Activated naive CD4-positive, alpha-beta T cell treated with anti-CD3 and anti-CD28 coated beads, Interleukin-2, amount 10 ng/mL, durations not matched to agents 7 days and 5 days (primary cell): ENCODE results near the gene SLC27A5.
"Not testable (repeated sequence)": the region's sequence is repeated elsewhere in the genome, so short reads cannot be mapped to it uniquely, and the experiment has no call there.

ENCODE experiments used
- CTCF ChIA-PET: fragments of 350-600 bp; sonication (Branson Sonifier 250); formaldehyde crosslinking; loops from one replicate; lab custom pipeline; 2021; ENCODE audit warnings: antibody characterized with exemption; lab: Charles Lee
- DNase-seq: peaks from one replicate; pipeline ENCODE4 v3.0.0-alpha.2; 2020
- H3K27ac Mint-ChIP-seq: one replicate; pipeline ENCODE4 v1.8.0; 2021; ENCODE audit warnings: mild to moderate bottlenecking, moderate library complexity, mixed read lengths
- H3K27me3 Mint-ChIP-seq: one replicate; pipeline ENCODE4 v1.8.0; 2021; ENCODE audit warnings: mild to moderate bottlenecking, mixed read lengths
- H3K36me3 Mint-ChIP-seq: one replicate; pipeline ENCODE4 v1.8.0; 2021; ENCODE audit warnings: mixed read lengths
- H3K4me1 Mint-ChIP-seq: one replicate; pipeline ENCODE4 v1.8.0; 2021; ENCODE audit warnings: mixed read lengths
- H3K4me3 Mint-ChIP-seq: one replicate; pipeline ENCODE4 v1.8.0; 2021; ENCODE audit warnings: mild to moderate bottlenecking, moderate library complexity, mixed read lengths
- H3K9me3 Mint-ChIP-seq: one replicate; pipeline ENCODE4 v1.8.0; 2021; ENCODE audit warnings: mixed read lengths

SLC27A5 gene

GRCh38 chr19:58510084-58510862, 1.5 kb downstream of the SLC27A5 start:
- Mint-ChIP-seq H3K4me3 (no peak overlapping the region), H3K9me3 (peaks cover 10% of the 10 kb centered on the region), H3K36me3 (peaks cover 9% of the 10 kb centered on the region), H3K27me3 (no peaks in the 10 kb centered on the region), H3K4me1 (peaks cover 20% of the 10 kb centered on the region), H3K27ac (no peak overlapping the region)
- no peak for DNase-seq
- CTCF ChIA-PET: no interaction called here

DNA sequence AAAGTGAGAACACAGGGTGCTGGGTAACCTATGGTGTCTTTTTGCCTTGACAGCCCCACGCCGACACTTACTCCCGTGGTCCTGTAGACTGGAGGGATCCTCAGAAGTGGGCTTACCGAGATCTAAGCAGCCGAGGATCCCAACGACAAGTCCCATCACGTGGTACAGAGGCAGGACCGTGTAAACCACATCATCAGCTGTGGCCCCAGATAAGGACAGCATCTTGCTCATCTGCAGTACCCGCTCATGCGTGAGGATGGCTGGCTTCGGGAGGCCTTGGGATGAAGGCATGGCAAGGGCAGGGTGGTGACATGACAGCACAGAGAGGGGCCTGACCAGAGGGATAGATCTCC, 2.1 kb downstream of the SLC27A5 start:
- Mint-ChIP-seq H3K27ac (no peak overlapping the region), H3K36me3 (peaks cover 6% of the 10 kb centered on the region), H3K4me1 (peaks cover 16% of the 10 kb centered on the region), H3K9me3 (peaks cover 10% of the 10 kb centered on the region), H3K4me3 (no peak overlapping the region), H3K27me3 (no peaks in the 10 kb centered on the region)
- DNase-seq: no peak
- CTCF ChIA-PET: no interaction called here

DNA sequence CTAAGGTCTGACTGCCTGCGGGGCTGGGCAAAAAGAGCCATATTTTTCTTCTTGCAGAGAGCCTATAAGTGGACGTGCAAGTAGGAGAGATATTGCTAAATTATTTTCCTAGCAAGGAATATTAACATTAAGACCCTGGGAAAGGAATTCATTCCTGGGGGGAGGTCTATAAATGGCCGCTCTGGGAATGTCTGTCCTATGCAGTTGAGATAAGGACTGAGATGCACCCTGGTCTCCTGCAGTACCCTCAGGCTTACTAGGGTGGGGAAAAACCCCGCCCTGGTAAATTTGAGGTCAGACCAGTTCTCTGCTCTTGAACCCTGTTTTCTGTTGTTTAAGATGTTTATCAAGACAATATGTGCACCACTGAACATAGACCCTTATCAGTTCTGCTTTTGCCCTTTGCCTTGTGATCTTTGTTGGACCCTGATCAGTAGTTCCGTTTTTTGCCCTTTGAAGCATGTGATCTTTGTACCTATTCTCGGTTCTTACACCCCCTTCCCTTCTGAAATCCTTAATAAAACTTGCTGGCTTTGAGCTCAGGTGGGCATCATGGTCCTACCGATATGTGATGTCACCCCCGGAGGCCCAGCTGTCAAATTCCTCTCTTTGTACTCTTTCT, 4.1 kb downstream of the SLC27A5 start:
- H3K27ac Mint-ChIP-seq, DNase-seq, H3K4me3 Mint-ChIP-seq, H3K27me3 Mint-ChIP-seq, H3K4me1 Mint-ChIP-seq, CTCF ChIA-PET, H3K36me3 Mint-ChIP-seq: not testable (repeated sequence)
- peaks cover 10% of the 10 kb centered on the region for H3K9me3 Mint-ChIP-seq

GRCh38 chr19:58500242-58500641, 11.6 kb downstream of the SLC27A5 start:
- Mint-ChIP-seq H3K27ac (no peak overlapping the region), H3K36me3 (peaks cover 15% of the 10 kb centered on the region), H3K9me3 (peaks cover 11% of the 10 kb centered on the region), H3K4me1 (peaks cover 24% of the 10 kb centered on the region), H3K27me3 (peaks cover 16% of the 10 kb centered on the region), H3K4me3 (no peak overlapping the region)
- CTCF ChIA-PET: interaction anchor here (1.5 kb wide), 2 partner anchors 18 to 20 kb away, joined by 5 to 6 read pairs; no protein-coding TSS in a partner anchor
- no peak for DNase-seq

DNA sequence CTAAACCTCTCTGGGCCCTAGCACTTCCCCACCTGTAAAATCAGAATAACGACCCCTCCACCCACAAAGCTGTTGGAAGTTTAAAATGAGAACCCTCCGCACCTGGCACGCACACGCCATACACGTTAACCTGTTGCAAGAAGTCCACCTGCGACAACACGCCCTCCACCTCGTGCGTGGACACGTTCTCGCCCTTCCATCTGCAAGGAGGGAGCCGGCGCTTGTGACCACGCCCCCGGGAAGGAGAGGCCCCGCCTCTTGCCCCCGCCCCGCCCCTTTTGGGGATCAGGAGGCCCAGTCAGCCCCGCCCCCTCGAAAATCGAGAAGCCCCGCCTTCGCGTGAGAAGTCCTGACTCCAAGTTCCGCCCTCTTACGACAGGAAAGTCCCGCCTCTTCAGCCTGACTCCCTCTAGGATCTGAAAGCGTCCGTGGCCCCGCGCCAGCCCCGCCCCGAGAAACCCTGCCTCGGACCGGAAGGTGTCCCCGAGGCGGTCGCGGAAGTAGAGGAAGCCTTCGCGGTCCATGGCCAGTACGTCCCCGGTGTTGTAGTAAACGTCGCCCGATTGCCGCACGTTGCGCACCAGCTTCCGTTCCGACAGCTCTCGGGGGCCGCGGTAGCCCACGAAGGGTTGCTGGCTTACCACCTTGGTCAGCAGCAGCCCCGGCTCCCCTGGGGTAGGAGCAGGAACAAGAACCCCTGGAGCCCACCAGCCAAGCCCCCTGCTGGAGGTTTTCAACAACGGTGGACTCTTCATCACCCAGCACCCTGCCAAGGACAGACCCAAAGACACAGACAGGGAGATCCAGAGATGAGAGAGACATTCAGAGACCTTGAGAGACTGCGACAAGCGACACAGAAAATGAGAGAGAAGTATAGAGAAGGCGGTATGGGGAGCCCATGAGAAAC, 12.5 kb downstream of the SLC27A5 start:
- Mint-ChIP-seq H3K27ac (peak overlapping the region; percentile 88), H3K4me3 (peak overlapping the region; percentile 88), H3K36me3 (peaks cover 15% of the 10 kb centered on the region), H3K4me1 (peaks cover 24% of the 10 kb centered on the region), H3K27me3 (peaks cover 16% of the 10 kb centered on the region), H3K9me3 (peaks cover 11% of the 10 kb centered on the region)
- CTCF ChIA-PET: interaction anchor here (1.5 kb wide), 2 partner anchors 19 to 21 kb away, joined by 5 to 6 read pairs; no protein-coding TSS in a partner anchor
- peak; percentile 99 for DNase-seq

DNA sequence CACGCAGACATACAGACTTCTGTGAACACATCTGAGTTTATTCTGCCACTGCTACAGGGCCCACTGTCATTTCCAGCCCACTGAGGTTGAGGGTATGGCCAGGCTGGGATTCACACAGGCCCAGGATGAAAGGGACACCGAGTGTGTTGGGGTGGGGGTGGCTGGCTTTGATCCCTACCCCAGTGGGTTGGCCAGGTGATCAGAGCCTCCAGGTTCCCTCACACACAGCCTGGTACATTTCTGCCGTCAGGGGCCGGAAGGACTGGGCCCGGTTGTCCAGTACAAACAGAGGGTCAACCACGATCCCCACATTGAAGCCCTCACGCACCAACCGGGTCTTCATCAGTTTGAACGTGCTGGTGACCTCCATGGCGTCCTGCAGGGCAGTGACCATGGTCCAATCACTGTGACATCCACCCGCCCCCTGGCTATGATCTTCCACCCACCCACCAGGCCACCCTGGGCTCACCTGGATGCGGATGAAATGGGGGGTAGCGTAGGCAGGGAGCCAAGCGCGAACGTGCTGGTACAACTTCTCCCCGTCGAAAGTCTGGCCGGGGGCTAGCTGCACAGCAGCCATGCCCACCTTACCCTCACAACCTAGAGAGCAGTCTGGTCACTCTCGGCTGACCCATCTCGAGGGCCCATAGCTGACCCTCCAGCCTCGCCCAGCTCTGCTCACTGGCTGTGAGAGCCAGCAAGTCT, 13.3 kb downstream of the SLC27A5 start:
- peaks cover 15% of the 10 kb centered on the region for H3K36me3 Mint-ChIP-seq
- peak overlapping the region; percentile 88 for H3K27ac Mint-ChIP-seq
- H3K4me1 Mint-ChIP-seq: peaks cover 24% of the 10 kb centered on the region
- H3K27me3 Mint-ChIP-seq: peaks cover 16% of the 10 kb centered on the region
- DNase-seq: no peak
- peaks cover 11% of the 10 kb centered on the region for H3K9me3 Mint-ChIP-seq
- peak overlapping the region; percentile 88 for H3K4me3 Mint-ChIP-seq
- CTCF ChIA-PET: no interaction called here

DNA sequence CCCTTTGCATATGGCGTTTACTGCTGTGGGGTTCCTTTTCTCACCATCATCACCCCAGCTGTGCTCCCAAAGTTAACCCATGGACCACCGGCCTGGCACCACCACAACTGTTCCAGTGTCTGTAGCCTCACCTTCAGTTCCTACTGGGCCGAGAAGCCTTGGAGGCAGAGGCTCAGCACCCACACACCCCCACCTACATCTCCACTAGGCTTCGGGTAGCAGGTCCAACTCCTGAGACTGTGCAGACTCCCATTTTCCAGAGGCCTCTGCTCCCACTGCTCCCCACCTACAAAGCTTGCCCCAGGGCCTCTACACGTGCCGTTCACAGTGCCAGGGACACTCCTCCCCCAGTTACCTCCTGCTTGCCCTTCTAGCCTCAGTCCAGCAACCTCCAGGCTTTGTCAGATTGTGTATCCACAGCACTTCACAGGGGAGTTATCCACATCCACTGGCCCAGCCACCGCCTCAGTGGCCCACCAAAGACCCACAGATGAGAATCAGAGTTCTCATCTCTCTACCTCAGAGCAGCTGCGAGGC, 14.1 kb downstream of the SLC27A5 start:
- peak overlapping the region; percentile 50 for H3K4me3 Mint-ChIP-seq
- peak overlapping the region; percentile 42 for H3K27ac Mint-ChIP-seq
- no peak for DNase-seq
- peaks cover 11% of the 10 kb centered on the region for H3K9me3 Mint-ChIP-seq
- H3K36me3 Mint-ChIP-seq: peaks cover 15% of the 10 kb centered on the region
- peaks cover 16% of the 10 kb centered on the region for H3K27me3 Mint-ChIP-seq
- peaks cover 24% of the 10 kb centered on the region for H3K4me1 Mint-ChIP-seq
- CTCF ChIA-PET: no interaction called here

- no peak overlapping the region for H3K4me3 Mint-ChIP-seq
Measured at GRCh38 chr19:58492265-58492664, 19.5 kb downstream of the SLC27A5 start.

GRCh38 chr19:58491393-58491792, 20.4 kb downstream of the SLC27A5 start:
- CTCF ChIA-PET: no interaction called here
- peaks cover 7% of the 10 kb centered on the region for H3K4me1 Mint-ChIP-seq
- H3K36me3 Mint-ChIP-seq: no peaks in the 10 kb centered on the region
- H3K27me3 Mint-ChIP-seq: no peaks in the 10 kb centered on the region
- no peak overlapping the region for H3K4me3 Mint-ChIP-seq
- no peak for DNase-seq
- no peak overlapping the region for H3K27ac Mint-ChIP-seq
- H3K9me3 Mint-ChIP-seq: no peaks in the 10 kb centered on the region

More at GRCh38 chr19:58492265-58492664, 19.5 kb downstream of the SLC27A5 start:
- CTCF ChIA-PET: no interaction called here
- Mint-ChIP-seq H3K27me3 (no peaks in the 10 kb centered on the region), H3K4me1 (peaks cover 7% of the 10 kb centered on the region), H3K9me3 (no peaks in the 10 kb centered on the region), H3K36me3 (peaks cover 1% of the 10 kb centered on the region), H3K27ac (no peak overlapping the region)
- no peak for DNase-seq

DNA sequence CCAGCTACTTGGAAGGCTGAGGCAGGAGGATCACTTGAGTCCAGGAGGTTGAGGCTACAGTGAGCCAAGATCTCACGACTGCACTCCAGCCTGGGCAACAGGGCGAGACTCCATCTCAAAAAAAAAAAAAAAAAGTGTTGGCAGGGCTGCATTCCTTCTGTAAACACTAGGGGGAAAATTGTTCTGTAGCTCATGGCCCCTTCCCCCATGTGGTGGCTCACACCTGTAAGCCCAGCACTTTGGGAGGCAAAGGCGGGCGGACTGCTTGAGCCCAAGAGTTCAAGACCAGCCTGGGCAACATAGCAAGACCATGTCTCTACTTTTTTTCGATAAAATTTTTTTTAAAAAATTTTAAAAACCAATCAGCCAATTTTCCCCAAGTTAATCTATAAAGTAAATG, 27.4 kb downstream of the SLC27A5 start:
- not testable (repeated sequence) for H3K4me3 Mint-ChIP-seq, H3K27ac Mint-ChIP-seq, H3K9me3 Mint-ChIP-seq, H3K36me3 Mint-ChIP-seq, H3K27me3 Mint-ChIP-seq, H3K4me1 Mint-ChIP-seq, DNase-seq
- CTCF ChIA-PET: interaction anchor here (1.0 kb wide), 1 partner anchor 36 kb away, joined by 3 read pairs; the partner anchor contains the start of gene ZBTB45

DNA sequence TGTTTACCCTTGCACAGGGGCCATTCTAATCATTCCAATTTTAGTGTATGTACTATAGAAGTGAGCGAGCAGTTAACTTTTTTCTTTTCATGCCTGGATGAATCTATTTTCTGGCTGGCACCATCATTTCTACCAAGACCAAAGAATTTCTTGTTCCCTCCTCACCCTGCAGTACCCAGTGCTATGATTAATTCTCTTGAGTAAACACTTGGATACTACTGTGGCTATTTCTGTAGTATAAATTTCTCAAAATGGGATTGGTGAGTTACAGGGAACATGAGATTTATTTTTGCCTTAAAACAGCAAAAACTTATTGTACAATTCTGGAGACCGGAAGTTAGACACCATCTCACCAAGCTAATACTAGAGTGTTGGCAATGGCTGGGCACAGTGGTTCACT, 28.0 kb downstream of the SLC27A5 start:
- Mint-ChIP-seq H3K4me1 (peaks cover 2% of the 10 kb centered on the region), H3K27me3 (no peaks in the 10 kb centered on the region), H3K36me3 (peaks cover 2% of the 10 kb centered on the region), H3K4me3 (no peak overlapping the region), H3K27ac (no peak overlapping the region), H3K9me3 (no peaks in the 10 kb centered on the region)
- no peak for DNase-seq
- CTCF ChIA-PET: interaction anchor here (1.0 kb wide), 1 partner anchor 36 kb away, joined by 3 read pairs; the partner anchor contains the start of gene ZBTB45

DNA sequence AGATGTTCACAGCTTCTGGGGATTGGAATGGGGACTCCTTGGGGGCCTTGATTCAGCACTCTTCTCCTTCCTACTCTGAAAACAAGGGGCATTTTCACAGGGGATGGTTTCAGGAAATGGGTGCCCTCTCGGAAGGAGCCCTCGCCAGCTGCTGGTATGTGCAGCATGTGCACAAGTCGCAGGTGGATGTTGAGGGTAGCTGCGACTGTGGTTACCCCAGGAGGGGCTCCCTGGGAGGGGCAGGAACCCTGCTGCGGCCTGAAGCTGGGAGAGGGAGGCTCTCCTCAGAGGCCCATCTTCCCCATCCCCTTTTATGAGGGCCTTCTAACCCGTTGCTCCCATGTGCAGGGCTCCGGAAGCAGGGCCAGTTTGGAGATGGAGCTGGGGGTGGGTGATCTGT, 29.4 kb downstream of the SLC27A5 start:
- H3K36me3 Mint-ChIP-seq: peaks cover 2% of the 10 kb centered on the region
- H3K9me3 Mint-ChIP-seq: no peaks in the 10 kb centered on the region
- no peak overlapping the region for H3K4me3 Mint-ChIP-seq
- H3K27ac Mint-ChIP-seq: peak overlapping the region; percentile 79
- no peak for DNase-seq
- no peaks in the 10 kb centered on the region for H3K27me3 Mint-ChIP-seq
- peaks cover 3% of the 10 kb centered on the region for H3K4me1 Mint-ChIP-seq
- CTCF ChIA-PET: no interaction called here

DNA sequence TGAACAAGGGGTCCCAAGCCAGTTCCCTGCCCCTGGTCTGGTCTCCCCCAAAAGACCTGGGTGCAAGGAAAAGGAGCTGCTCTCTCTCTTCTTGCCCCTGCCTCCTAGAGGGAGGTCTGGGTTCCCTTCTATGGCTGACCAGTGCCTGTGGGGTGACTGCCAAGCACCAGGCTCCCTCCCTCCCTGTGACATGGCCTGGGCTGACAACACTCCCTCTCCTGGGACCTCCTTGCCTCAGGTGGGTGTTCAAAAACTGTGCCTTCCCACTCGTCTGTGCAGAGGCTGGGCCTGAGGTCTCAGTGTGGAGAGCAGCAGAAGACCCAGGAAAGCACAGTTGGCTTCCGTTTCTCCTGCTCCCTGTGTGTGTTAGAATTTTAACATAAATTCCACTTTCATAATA, 31.0 kb downstream of the SLC27A5 start:
- no peak for DNase-seq
- Mint-ChIP-seq H3K4me3 (no peak overlapping the region), H3K36me3 (peaks cover 2% of the 10 kb centered on the region), H3K27ac (peak overlapping the region; percentile 64), H3K27me3 (no peaks in the 10 kb centered on the region), H3K9me3 (no peaks in the 10 kb centered on the region), H3K4me1 (peaks cover 14% of the 10 kb centered on the region)
- CTCF ChIA-PET: no interaction called here
